GM12878 (cell line): Measurements from ENCODE around the gene PID1. TPM values are rescaled to one million over a fixed set of nuclear protein-coding genes. Genes with fewer than 3 reads are reported as not detected.

Source experiments
- ATAC-seq: fragments of 200-7000 bp; cut with Tn5 transposase; 3 replicates; pipeline ENCODE4 v1.9.1; 2020; ENCODE audit warnings: mild to moderate bottlenecking, moderate library complexity
- BruUV-seq: library from RNA; stranded (reverse); fragments of 400-500 nt; replicated peaks from 2 replicates; lab custom pipeline; 2021; lab: Mats Ljungman, UMichigan
- CTCF ChIA-PET: fragments of 300-600 bp; sonication (Branson Sonifier 250); formaldehyde crosslinking; extraction: SDS; loops from one replicate; lab custom pipeline; 2021; ENCODE audit warnings: inconsistent platforms; lab: Yijun Ruan, JAX
- POLR2A ChIA-PET: fragments of 350-600 bp; formaldehyde crosslinking; extraction: SDS; loops from one replicate; lab custom pipeline; 2021; ENCODE audit warnings: inconsistent platforms; lab: Charles Lee
- RAD21 ChIA-PET: fragments of 300-600 bp; sonication (Branson Sonifier 250); formaldehyde crosslinking; loops from one replicate; lab custom pipeline; 2023; ENCODE audit warnings: antibody characterized with exemption; ENCODE audit not compliant: unreplicated experiment; lab: Charles Lee
- SMC1A ChIA-PET: fragments of 300-600 bp; sonication (Branson Sonifier 250); formaldehyde crosslinking; loops from one replicate; lab custom pipeline; 2023; ENCODE audit not compliant: unreplicated experiment, uncharacterized antibody; lab: Charles Lee
- DNase-seq: peaks from one replicate; pipeline ENCODE4 v3.0.0-alpha.2; 2011; ENCODE audit warnings: low read depth, low spot score
- FAIRE-seq: peaks from 3 replicates; lab custom pipeline; 2011; peaks lifted over from hg19 to GRCh38; lab: Jason Lieb, UNC
- H2AFZ ChIP-seq: 2 replicates; pipeline ENCODE4 v1.6.0; 2011; ENCODE audit warnings: low read depth, low read length, control low read depth; ENCODE audit not compliant: control insufficient read depth
- H3K27ac ChIP-seq: 2 replicates; pipeline ENCODE4 v1.5.1; 2011; ENCODE audit warnings: control low read depth; ENCODE audit not compliant: control insufficient read depth, insufficient read depth
- H3K27me3 ChIP-seq, 2 experiments: replicated peaks in 1 of 2; 2 replicates each; pipeline versions ENCODE4 v1.6.0 to v1.6.1; 2011; ENCODE audit warnings: low read length in 1 of 2; ENCODE audit not compliant: control insufficient read depth in 2 of 2, insufficient read depth in 2 of 2
- H3K36me3 ChIP-seq, 2 experiments: 2 replicates each; pipeline ENCODE4 v1.5.1; 2011; ENCODE audit warnings: low read length in 1 of 2; ENCODE audit not compliant: control insufficient read depth in 2 of 2, insufficient read depth in 2 of 2
- H3K4me1 ChIP-seq: 2 replicates; pipeline ENCODE4 v1.6.1; 2011; ENCODE audit warnings: mild to moderate bottlenecking, low read length, moderate library complexity, mixed read lengths; ENCODE audit not compliant: control insufficient read depth, insufficient read depth
- H3K4me2 ChIP-seq: 2 replicates; pipeline ENCODE4 v1.6.0; 2011; ENCODE audit warnings: control low read depth; ENCODE audit not compliant: control insufficient read depth, insufficient read depth
- H3K4me3 ChIP-seq: fragments of 200-600 bp; sonication (generic); 2 replicates; pipeline ENCODE4 v1.5.1; 2016
- H3K79me2 ChIP-seq: 2 replicates; pipeline ENCODE4 v1.6.0; 2011; ENCODE audit warnings: low read length; ENCODE audit not compliant: control insufficient read depth, insufficient read depth
- H3K9ac ChIP-seq: 2 replicates; pipeline ENCODE4 v1.8.0; 2011; ENCODE audit warnings: low read length, control low read depth, mixed read lengths; ENCODE audit not compliant: control insufficient read depth, insufficient read depth
- H3K9me3 ChIP-seq: replicated peaks from 3 replicates; pipeline ENCODE4 v1.5.1; 2011; ENCODE audit warnings: mild to moderate bottlenecking, low read length; ENCODE audit not compliant: control insufficient read depth, insufficient read depth
- H4K20me1 ChIP-seq: 2 replicates; pipeline ENCODE4 v1.6.0; 2011; ENCODE audit not compliant: control insufficient read depth, insufficient read depth
- CBX5 ChIP-seq: sonication (generic); IDR thresholded peaks from 2 replicates; pipeline ENCODE4 v1.6.1; 2016; ENCODE audit warnings: low read depth, moderate library complexity, mild to moderate bottlenecking, inconsistent platforms
- FOXM1 ChIP-seq: IDR thresholded peaks from 2 replicates; pipeline ENCODE4 v1.6.1; 2012; ENCODE audit warnings: low read depth, mild to moderate bottlenecking, inconsistent platforms, low read length, moderate library complexity
- STAT3 ChIP-seq: IDR thresholded peaks from 2 replicates; pipeline ENCODE4 v1.6.1; 2011; ENCODE audit warnings: low read depth, low read length, improper control_type of control experiment
- WGBS: methylation state at CpG from one replicate; pipeline ENCODE4 v1.1.6; 2016; ENCODE audit warnings: low lambda C conversion rate; ENCODE audit not compliant: insufficient replicate concordance, insufficient coverage; ENCODE audit errors: missing lambda C conversion rate; 5-methylcytosine and 5-hydroxymethylcytosine counted together
- in situ Hi-C: fragments of 300-500 bp; cut with MboI; formaldehyde crosslinking; loops from 9 replicates; pipeline ENCODE4 v1.14.3; 2018; ENCODE audit warnings: mixed read lengths
- intact Hi-C: fragments of 100-400 bp; cut with micrococcal nuclease; formaldehyde crosslinking; loops from one replicate; pipeline ENCODE4 v1.14.2; 2022; ENCODE audit not compliant: unreplicated experiment
- polyA plus RNA-seq, 11 experiments: library from polyadenylated mRNA; depleted of rRNA in 4 of 11; unstranded in 6 of 11; stranded (reverse) in 5 of 11; fragments of >200 nt; fragmentation: Nextera tagmentation in 4 of 11; fragmentation: Illumina TruSeq in 1 of 11; extraction: Ambion mirVana in 4 of 11; extraction: Trizol in 1 of 11; gene quantifications; 1 replicate in 1 of 11; 2 replicates in 10 of 11; pipeline versions ENCODE4 v1.2.1 to v1.2.3, GENCODE V29; 2011 to 2016; ENCODE audit warnings: inconsistent platforms in 2 of 11, missing spikeins in 2 of 11, low read depth in 1 of 11
- total RNA-seq, 4 experiments: library from RNA; depleted of rRNA in 3 of 4; stranded (reverse); fragments of >200 nt in 3 of 4; fragmentation: Illumina TruSeq in 1 of 4; extraction: Trizol in 1 of 4; gene quantifications; 2 replicates each; pipeline versions ENCODE4 v1.2.1 to v1.2.3, GENCODE V29; 2013 to 2021
- TF ChIP-seq, protein P1 (sequence below): fragments of 450-650 bp; IDR thresholded peaks from 2 replicates; pipeline ENCODE4 v1.6.1; 2017; ENCODE audit warnings: antibody characterized with exemption, mild to moderate bottlenecking, moderate library complexity
- TF ChIP-seq, protein P2 (sequence below): IDR thresholded peaks from 2 replicates; pipeline ENCODE4 v1.6.1; 2012; ENCODE audit warnings: low read depth, low read length, improper control_type of control experiment
- TF ChIP-seq, protein P3 (sequence below): fragments of 450-650 bp; IDR thresholded peaks from 2 replicates; pipeline ENCODE4 v1.6.1; 2016; ENCODE audit warnings: mild to moderate bottlenecking

The PID1 gene
- total and polyA plus RNA-seq, 10 of the 15 experiments (the other 5 are each of a cell fraction or from before 2014, with no cell fraction given), result not detected

DNA sequence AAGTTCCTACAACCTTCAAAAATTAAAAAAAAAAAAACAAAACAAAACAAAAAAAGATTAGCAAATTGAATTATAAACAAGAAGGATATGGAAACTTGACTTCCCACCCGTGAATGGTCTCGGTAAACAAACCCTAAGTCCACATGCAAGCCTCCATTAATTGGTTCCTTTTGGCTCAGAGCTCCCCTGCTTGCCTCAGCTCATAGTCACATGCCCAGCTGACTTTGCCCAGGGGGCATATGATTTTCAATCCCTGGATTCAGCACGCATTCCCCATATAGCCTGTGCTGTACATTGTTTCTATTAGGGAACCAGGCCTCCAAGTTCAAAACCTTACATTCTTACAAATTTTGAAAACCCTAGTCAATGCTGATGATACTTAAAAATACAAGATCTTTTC is 95.0 kb downstream of the PID1 start (continued):
- TF ChIP-seq, protein P1, sequence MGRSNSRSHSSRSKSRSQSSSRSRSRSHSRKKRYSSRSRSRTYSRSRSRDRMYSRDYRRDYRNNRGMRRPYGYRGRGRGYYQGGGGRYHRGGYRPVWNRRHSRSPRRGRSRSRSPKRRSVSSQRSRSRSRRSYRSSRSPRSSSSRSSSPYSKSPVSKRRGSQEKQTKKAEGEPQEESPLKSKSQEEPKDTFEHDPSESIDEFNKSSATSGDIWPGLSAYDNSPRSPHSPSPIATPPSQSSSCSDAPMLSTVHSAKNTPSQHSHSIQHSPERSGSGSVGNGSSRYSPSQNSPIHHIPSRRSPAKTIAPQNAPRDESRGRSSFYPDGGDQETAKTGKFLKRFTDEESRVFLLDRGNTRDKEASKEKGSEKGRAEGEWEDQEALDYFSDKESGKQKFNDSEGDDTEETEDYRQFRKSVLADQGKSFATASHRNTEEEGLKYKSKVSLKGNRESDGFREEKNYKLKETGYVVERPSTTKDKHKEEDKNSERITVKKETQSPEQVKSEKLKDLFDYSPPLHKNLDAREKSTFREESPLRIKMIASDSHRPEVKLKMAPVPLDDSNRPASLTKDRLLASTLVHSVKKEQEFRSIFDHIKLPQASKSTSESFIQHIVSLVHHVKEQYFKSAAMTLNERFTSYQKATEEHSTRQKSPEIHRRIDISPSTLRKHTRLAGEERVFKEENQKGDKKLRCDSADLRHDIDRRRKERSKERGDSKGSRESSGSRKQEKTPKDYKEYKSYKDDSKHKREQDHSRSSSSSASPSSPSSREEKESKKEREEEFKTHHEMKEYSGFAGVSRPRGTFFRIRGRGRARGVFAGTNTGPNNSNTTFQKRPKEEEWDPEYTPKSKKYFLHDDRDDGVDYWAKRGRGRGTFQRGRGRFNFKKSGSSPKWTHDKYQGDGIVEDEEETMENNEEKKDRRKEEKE, result no peak
- no peak for TF ChIP-seq STAT3

DNA sequence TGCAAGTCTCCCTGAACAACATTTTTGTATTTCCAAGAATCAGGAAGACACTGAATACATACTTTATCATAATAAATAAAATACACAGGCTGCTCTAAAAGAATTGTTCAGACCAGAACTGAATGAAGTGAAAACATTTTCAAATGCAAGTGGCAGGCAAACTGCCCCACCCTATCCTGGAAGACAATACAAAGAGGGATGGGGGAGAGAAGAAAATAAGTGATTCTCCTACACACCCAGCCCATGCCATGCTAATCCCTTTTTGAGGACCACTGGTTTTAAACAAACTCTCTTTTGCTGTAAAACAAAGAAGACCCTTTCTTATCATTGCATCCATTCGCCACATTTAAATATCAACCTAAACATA is 95.6 kb downstream of the PID1 start:
- Histone ChIP-seq H3K79me2 (no peaks in the 10 kb centered on the region), H3K4me3 (no peak overlapping the region), H4K20me1 (no peaks in the 10 kb centered on the region), H3K9ac (no peak overlapping the region), H3K4me1 (no peaks in the 10 kb centered on the region), H3K27ac (no peak overlapping the region), H3K36me3 (no peaks in the 10 kb centered on the region), H3K27me3 (no peaks in the 10 kb centered on the region), H3K9me3 (no peaks in the 10 kb centered on the region), H3K4me2 (no peak overlapping the region), H2AFZ (no peak overlapping the region)
- RAD21 ChIA-PET, result no interaction called here
- in situ Hi-C loops, result no loop called here
- DNase-seq (no peak), ATAC-seq (no peak), FAIRE-seq (no peak)
- SMC1A ChIA-PET, result no interaction called here
- POLR2A ChIA-PET, result no interaction called here
- CTCF ChIA-PET, result no interaction called here
- BruUV-seq, result no TSS peak
- intact Hi-C loops, result no loop called here
- WGBS, result 0% methylated on average over 1 of the region's 1 CpG
- TF ChIP-seq CBX5 (no peak), FOXM1 (no peak)
- TF ChIP-seq, protein P2, sequence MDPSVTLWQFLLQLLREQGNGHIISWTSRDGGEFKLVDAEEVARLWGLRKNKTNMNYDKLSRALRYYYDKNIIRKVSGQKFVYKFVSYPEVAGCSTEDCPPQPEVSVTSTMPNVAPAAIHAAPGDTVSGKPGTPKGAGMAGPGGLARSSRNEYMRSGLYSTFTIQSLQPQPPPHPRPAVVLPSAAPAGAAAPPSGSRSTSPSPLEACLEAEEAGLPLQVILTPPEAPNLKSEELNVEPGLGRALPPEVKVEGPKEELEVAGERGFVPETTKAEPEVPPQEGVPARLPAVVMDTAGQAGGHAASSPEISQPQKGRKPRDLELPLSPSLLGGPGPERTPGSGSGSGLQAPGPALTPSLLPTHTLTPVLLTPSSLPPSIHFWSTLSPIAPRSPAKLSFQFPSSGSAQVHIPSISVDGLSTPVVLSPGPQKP, result no peak
- TF ChIP-seq, protein P3, sequence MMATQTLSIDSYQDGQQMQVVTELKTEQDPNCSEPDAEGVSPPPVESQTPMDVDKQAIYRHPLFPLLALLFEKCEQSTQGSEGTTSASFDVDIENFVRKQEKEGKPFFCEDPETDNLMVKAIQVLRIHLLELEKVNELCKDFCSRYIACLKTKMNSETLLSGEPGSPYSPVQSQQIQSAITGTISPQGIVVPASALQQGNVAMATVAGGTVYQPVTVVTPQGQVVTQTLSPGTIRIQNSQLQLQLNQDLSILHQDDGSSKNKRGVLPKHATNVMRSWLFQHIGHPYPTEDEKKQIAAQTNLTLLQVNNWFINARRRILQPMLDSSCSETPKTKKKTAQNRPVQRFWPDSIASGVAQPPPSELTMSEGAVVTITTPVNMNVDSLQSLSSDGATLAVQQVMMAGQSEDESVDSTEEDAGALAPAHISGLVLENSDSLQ, result no peak
